HG02763 (cell line): ENCODE measurements around the gene FGF13.

Experiments
- ATAC-seq: cut with Tn5 transposase; IDR thresholded peaks from one replicate; pipeline ENCODE4 v1.9.1; 2021; ENCODE audit warnings: mild to moderate bottlenecking, moderate library complexity; ENCODE audit not compliant: unreplicated experiment

The FGF13 gene

DNA sequence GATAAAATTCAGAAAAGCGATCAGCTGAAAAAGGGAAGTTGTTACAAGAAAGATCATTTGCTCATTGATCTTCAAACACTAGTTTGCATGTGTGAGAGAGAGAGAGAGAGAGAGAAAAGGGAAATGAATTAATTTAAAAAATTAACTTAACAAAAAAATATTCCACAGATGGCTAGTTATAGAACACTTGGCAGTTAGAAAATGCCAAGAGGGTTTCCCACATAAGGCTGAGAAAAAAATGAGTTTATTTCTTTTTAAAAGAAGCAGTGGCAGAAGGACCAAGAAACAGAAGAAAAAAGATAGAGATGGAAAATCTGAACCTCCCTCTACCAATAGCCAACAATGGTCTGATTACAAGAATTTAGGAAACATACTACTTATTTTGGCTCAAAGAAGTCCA, 47.1 kb downstream of the FGF13 start:
- no peak for ATAC-seq

- ATAC-seq: no peak
These were observed 47.5 kb downstream of the FGF13 start for GRCh38 chrX:138664016-138664415.

GRCh38 chrX:138651494-138651893, 60.0 kb downstream of the FGF13 start:
- no peak for ATAC-seq

GRCh38 chrX:138648568-138648967, 62.9 kb downstream of the FGF13 start:
- no peak for ATAC-seq

GRCh38 chrX:138638996-138639395, 72.5 kb downstream of the FGF13 start:
- no peak for ATAC-seq
